ENCODE results near the gene SET. TPM values are rescaled to one million over a fixed set of nuclear protein-coding genes. Genes with fewer than 3 reads are reported as not detected.

SET gene, protein sequence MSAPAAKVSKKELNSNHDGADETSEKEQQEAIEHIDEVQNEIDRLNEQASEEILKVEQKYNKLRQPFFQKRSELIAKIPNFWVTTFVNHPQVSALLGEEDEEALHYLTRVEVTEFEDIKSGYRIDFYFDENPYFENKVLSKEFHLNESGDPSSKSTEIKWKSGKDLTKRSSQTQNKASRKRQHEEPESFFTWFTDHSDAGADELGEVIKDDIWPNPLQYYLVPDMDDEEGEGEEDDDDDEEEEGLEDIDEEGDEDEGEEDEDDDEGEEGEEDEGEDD
- total RNA-seq (448 and 483 TPM in 2 replicates), polyA plus RNA-seq (61.1 and 96.9 TPM in 2 replicates), polyA minus RNA-seq (90.4 and 106 TPM in 2 replicates), Bru-seq, nascent RNA (percentile 97 among the genes with signal in this experiment), BruChase-seq, experiment 1, labeled RNA remaining after a 6-hour chase (percentile 100 among the genes with signal in this experiment), BruChase-seq, experiment 2, labeled RNA remaining after a 2-hour chase (percentile 99 among the genes with signal in this experiment)
- 102 and 105 TPM in 2 replicates for polyA plus RNA-seq (2011; cell fraction: cytosol; rRNA removed)
- 97.8 and 153 TPM in 2 replicates for polyA plus RNA-seq (2011; cell fraction: nucleus; rRNA removed)
- polyA plus RNA-seq (2012) = 325 and 505 TPM in 2 replicates
- polyA minus RNA-seq (2011; cell fraction: cytosol; rRNA and poly(A)+ RNA removed) = 487 TPM
- 47.0 and 61.7 TPM in 2 replicates for polyA minus RNA-seq (2011; cell fraction: nucleus; rRNA and poly(A)+ RNA removed)
- long read RNA-seq, transcript SET-204 (8 exons, 2,850 nt) = minor isoform, 13 of 311 reads
- long read RNA-seq, transcript SET-201 (8 exons, 2,915 nt) = major isoform, 212 of 311 reads
- long read RNA-seq, partial matches to known transcripts = 52 of 311 reads
- long read RNA-seq, other reads (novel, unspliced or antisense) = 34 of 311 reads

DNA sequence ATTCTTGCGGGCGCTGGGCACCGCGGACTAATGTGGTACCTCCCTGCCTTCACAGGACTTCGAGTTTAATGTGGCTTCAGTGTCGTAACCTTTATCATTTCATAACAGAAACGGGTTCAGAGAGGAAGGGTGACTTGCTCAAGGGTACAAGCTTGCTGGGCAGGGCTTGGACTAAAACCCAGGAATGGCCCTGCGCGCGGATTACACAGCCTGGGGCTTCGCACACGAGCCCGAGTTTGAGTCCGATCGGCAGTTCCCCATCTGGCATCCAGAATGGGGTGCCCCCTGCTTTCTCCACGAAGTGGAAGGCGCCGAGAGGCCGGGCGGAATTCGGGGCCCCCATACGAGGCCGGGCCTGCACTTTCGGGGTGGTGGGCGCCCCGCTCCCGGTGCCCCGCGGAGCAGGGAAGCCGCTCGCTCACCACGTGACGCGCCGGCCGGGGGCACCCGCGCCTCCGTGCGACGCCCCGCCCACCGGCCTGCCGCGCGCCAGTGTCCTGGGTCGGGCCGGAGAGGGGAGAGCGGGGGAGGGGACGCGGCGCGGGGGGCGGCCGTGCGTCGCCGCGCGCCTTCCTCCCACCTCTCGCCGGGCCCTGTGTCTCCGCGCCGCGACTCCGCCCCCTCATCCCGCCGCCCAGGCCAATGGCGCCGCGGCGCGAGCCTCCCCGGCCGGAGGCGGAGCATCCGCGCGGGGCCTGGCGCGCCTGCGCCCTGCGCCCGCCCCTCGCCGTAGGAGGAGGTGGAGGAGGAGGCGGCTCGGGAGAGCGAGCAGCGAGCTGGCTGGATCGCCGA lies at the start of gene SET:
Gene SET (plus strand): TSS at position 722 of the 792 bp plus-strand sequence. CDS start 361 bp downstream, outside the sequence.
- Histone ChIP-seq H3K27ac (ENCODE audit: insufficient read depth, low read depth, low read length) (peak within 1 kb of the TSS; percentile 61), H3K36me3 (ENCODE audit: control insufficient read depth in 2 of 2, extremely low read depth in 1 of 2, insufficient read depth in 2 of 2, low read length in 2 of 2) (peaks cover 12 to 13% of the 10 kb centered on the region in 2 experiments), H3K79me2 (ENCODE audit: control insufficient read depth, insufficient read depth, low read length) (peaks cover 52% of the 10 kb centered on the region), H3K4me1 (ENCODE audit: control insufficient read depth, extremely low read depth, insufficient read depth, low read length) (peaks cover 18% of the 10 kb centered on the region), H2AFZ (ENCODE audit: low read depth, low read length) (peak within 1 kb of the TSS; percentile 5), H3K4me2 (ENCODE audit: insufficient read depth, low read length) (peak within 1 kb of the TSS; percentile 1), H3K9me1 (replicated peaks; ENCODE audit: control insufficient read depth, extremely low read depth, insufficient read depth, low read length) (no peaks in the 10 kb centered on the region), H3K9ac (replicated peaks; ENCODE audit: extremely low read depth, insufficient read depth, low read length) (peak within 1 kb of the TSS; percentile 81), H3K27me3 (ENCODE audit: control insufficient read depth in 2 of 2, insufficient read depth in 2 of 2, low read length in 2 of 2) (no peaks in the 10 kb centered on the region), H3K4me3 (replicated peaks in 1 of 3; ENCODE audit: insufficient read depth in 1 of 3, low read depth in 1 of 3, low read length in 3 of 3) (peak within 1 kb of the TSS; percentile 50 to 79 (median 78)), H4K20me1 (replicated peaks; ENCODE audit: control insufficient read depth, extremely low read depth, insufficient read depth, low read length) (peaks cover 5% of the 10 kb centered on the region), H3K9me3 (replicated peaks; ENCODE audit: control insufficient read depth, insufficient read depth, low read length) (no peaks in the 10 kb centered on the region)
- dilution Hi-C loops (cut with MboI; ENCODE audit: extremely low pct_ligation_motif_present, low sequenced_read_pairs) (no loop called here), intact Hi-C loops (cut with micrococcal nuclease) (loop anchor here (1.0 to 5.0 kb wide), 5 partner anchors 14 to 136 kb away; partner anchors contain the start of genes DYNC2I2, PKN3, SPTAN1 and ZDHHC12)
- no peak for TF ChIP-seq EZH2 (IDR thresholded peaks at IDR 0.05; ENCODE audit: borderline replicate concordance, low read depth, low read length, severe bottlenecking)
- peak; percentile 93 for TF ChIP-seq POLR2AphosphoS5 (IDR thresholded peaks at IDR 0.05; ENCODE audit: insufficient read depth, low read depth, low read length)
- TF ChIP-seq, protein P1, sequence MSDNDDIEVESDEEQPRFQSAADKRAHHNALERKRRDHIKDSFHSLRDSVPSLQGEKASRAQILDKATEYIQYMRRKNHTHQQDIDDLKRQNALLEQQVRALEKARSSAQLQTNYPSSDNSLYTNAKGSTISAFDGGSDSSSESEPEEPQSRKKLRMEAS (IDR thresholded peaks at IDR 0.05; ENCODE audit: insufficient read depth, insufficient read length) = no peak
- FAIRE-seq (peak; percentile 72), DNase-seq (ENCODE audit: low read depth, low spot score) (peak; percentile 94)
- ChIA-PET POLR2A (interaction anchor here (0.9 kb wide), 1 partner anchor 136 kb away, joined by 3 read pairs; the partner anchor contains the start of gene SPTAN1), CTCF (interaction anchor here (1.8 to 2.0 kb wide), 2 partner anchors 11 to 14 kb away, joined by 6 to 8 read pairs; partner anchors contain the start of gene PKN3)
- BruUV-seq (replicated peaks) = TSS peak; percentile 25
